Osteocyte (in vitro differentiated cells): ENCODE data around the gene EXOSC9. TPM values are rescaled to one million over a fixed set of nuclear protein-coding genes. Genes with fewer than 3 reads are reported as not detected.

Experiments used
- DNase-seq: peaks from one replicate; pipeline ENCODE4 v3.0.0; 2021; ENCODE audit warnings: mixed read lengths; ENCODE audit not compliant: unreplicated experiment; ENCODE audit errors: extremely low spot score
- H3K27ac Mint-ChIP-seq: one replicate; pipeline ENCODE4 v1.8.0; 2021; ENCODE audit warnings: mild to moderate bottlenecking, mixed read lengths; ENCODE audit not compliant: unreplicated experiment
- H3K27me3 Mint-ChIP-seq: one replicate; pipeline ENCODE4 v1.8.0; 2021; ENCODE audit warnings: mixed read lengths; ENCODE audit not compliant: unreplicated experiment
- H3K36me3 Mint-ChIP-seq: one replicate; pipeline ENCODE4 v1.8.0; 2021; ENCODE audit warnings: mixed read lengths; ENCODE audit not compliant: unreplicated experiment
- H3K4me1 Mint-ChIP-seq: one replicate; pipeline ENCODE4 v1.8.0; 2021; ENCODE audit warnings: mixed read lengths; ENCODE audit not compliant: unreplicated experiment
- H3K4me3 Mint-ChIP-seq: one replicate; pipeline ENCODE4 v1.8.0; 2021; ENCODE audit warnings: mild to moderate bottlenecking, moderate library complexity, mixed read lengths; ENCODE audit not compliant: unreplicated experiment
- H3K9me3 Mint-ChIP-seq: one replicate; pipeline ENCODE4 v1.8.0; 2021; ENCODE audit warnings: mixed read lengths; ENCODE audit not compliant: unreplicated experiment
- CTCF ChIP-seq: fragments of 200-600 bp; sonication (generic); IDR thresholded peaks from 2 replicates; pipeline ENCODE4 v1.5.0; 2021; ENCODE audit warnings: antibody characterized with exemption, mild to moderate bottlenecking, moderate library complexity
- total RNA-seq: library from RNA; stranded (reverse); gene quantifications from 2 replicates; pipeline ENCODE4 v1.2.1, GENCODE V29; 2021

EXOSC9 gene
- total RNA-seq, 1 donor from 2014 or later, result 23.3 TPM

GRCh38 chr4:121829511-121829910, 28.4 kb downstream of the EXOSC9 start:
- DNase-seq, result no peak
- TF ChIP-seq CTCF, result no peak
- Mint-ChIP-seq H3K27me3 (no peaks in the 10 kb centered on the region), H3K4me1 (no peaks in the 10 kb centered on the region), H3K27ac (no peak overlapping the region), H3K4me3 (no peak overlapping the region), H3K36me3 (peaks cover 23% of the 10 kb centered on the region), H3K9me3 (no peaks in the 10 kb centered on the region)

GRCh38 chr4:121838136-121838535, 37.0 kb downstream of the EXOSC9 start:
- Mint-ChIP-seq H3K27ac (no peak overlapping the region), H3K27me3 (no peaks in the 10 kb centered on the region), H3K36me3 (peaks cover 31% of the 10 kb centered on the region), H3K4me1 (no peaks in the 10 kb centered on the region), H3K9me3 (no peaks in the 10 kb centered on the region), H3K4me3 (no peak overlapping the region)
- DNase-seq, result no peak
- TF ChIP-seq CTCF, result no peak

GRCh38 chr4:121842862-121843261, 41.7 kb downstream of the EXOSC9 start:
- Mint-ChIP-seq H3K9me3 (no peaks in the 10 kb centered on the region), H3K27me3 (no peaks in the 10 kb centered on the region)

GRCh38 chr4:121846662-121847061, 45.5 kb downstream of the EXOSC9 start:
- Mint-ChIP-seq H3K36me3 (peaks cover 36% of the 10 kb centered on the region), H3K4me1 (no peaks in the 10 kb centered on the region), H3K9me3 (no peaks in the 10 kb centered on the region), H3K27me3 (no peaks in the 10 kb centered on the region), H3K4me3 (no peak overlapping the region), H3K27ac (no peak overlapping the region)
- TF ChIP-seq CTCF, result no peak
- no peak for DNase-seq

More at GRCh38 chr4:121842862-121843261, 41.7 kb downstream of the EXOSC9 start:
- H3K36me3 Mint-ChIP-seq, result peaks cover 44% of the 10 kb centered on the region
- no peaks in the 10 kb centered on the region for H3K4me1 Mint-ChIP-seq
- no peak for TF ChIP-seq CTCF
- H3K4me3 Mint-ChIP-seq, result no peak overlapping the region
- no peak overlapping the region for H3K27ac Mint-ChIP-seq
- no peak for DNase-seq

- DNase-seq, result no peak
- Mint-ChIP-seq H3K27me3 (no peaks in the 10 kb centered on the region), H3K4me1 (no peaks in the 10 kb centered on the region), H3K9me3 (no peaks in the 10 kb centered on the region), H3K27ac (no peak overlapping the region), H3K4me3 (no peak overlapping the region), H3K36me3 (peaks cover 33% of the 10 kb centered on the region)
- TF ChIP-seq CTCF, result no peak
Measured at GRCh38 chr4:121851354-121851753, 50.2 kb downstream of the EXOSC9 start.
